ENCODE measurements around the gene HOXB4. TPM values are rescaled to one million over a fixed set of nuclear protein-coding genes. Genes with fewer than 3 reads are reported as not detected.

Gene HOXB4
- polyA plus RNA-seq, 1 of the 3 experiments (the other 2 are of a cell fraction) = 0.03 TPM

DNA sequence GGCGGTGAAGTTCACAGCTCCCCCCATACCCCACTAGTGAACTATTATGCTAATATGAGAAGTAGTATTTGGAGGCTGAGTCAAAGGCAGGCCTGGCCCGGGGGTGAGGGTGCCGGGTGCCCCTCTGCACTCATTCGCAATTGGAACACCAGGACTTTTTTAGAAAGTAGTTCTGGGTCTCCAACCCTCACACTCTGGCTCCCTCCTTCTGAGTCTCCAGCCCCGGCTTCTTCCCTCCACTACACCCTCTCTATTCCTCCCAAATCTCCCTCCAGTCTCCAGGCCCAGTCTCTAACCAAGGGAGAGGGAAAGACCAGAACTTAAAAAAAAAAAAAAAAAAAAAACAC, 21.9 kb downstream of the HOXB4 start:
- Histone ChIP-seq H3K27me3 (ENCODE audit: insufficient read depth) (peaks cover 97% of the 10 kb centered on the region), H3K9ac (no peak overlapping the region), H3K36me3 (replicated peaks in 1 of 2; ENCODE audit: control insufficient read depth in 1 of 2, insufficient read depth in 2 of 2, low read length in 1 of 2) (no peaks in the 10 kb centered on the region), H3K27ac (ENCODE audit: low read depth in 2 of 2, low read length in 1 of 2) (no peak overlapping the region), H3K79me2 (ENCODE audit: insufficient read depth) (no peaks in the 10 kb centered on the region), H3K4me1 (ENCODE audit: control insufficient read depth in 1 of 2, insufficient read depth in 2 of 2, low read depth in 1 of 2, low read length in 1 of 2) (no peaks in the 10 kb centered on the region), H3K9me2 (no peaks in the 10 kb centered on the region), H3F3A (replicated peaks; ENCODE audit: insufficient read depth) (no peaks in the 10 kb centered on the region), H4K20me1 (ENCODE audit: insufficient read depth) (peaks cover 2% of the 10 kb centered on the region; the same call in 1 of the 2 replicates), H2AFZ (ENCODE audit: low read depth) (no peak overlapping the region), H3K4me2 (no peak overlapping the region), H3K4me3 (ENCODE audit: low read depth in 2 of 2, low read length in 1 of 2) (no peak overlapping the region), H3K9me3 (no peaks in the 10 kb centered on the region)
- CTCF ChIA-PET = interaction anchor here (0.8 to 1.4 kb wide), 4 partner anchors 18 to 204 kb away, joined by 3 to 4 read pairs (median 3); no protein-coding TSS in a partner anchor
- DNase-seq = no peak
- TF ChIP-seq RCOR1 (IDR thresholded peaks at IDR 0.05; ENCODE audit: low read length) (no peak), EZH2phosphoT487 (IDR thresholded peaks at IDR 0.05; ENCODE audit: borderline replicate concordance, low read depth) (peak; percentile 37; the same call in 1 of the 2 replicates)
- POLR2A ChIA-PET = no interaction called here
- 19% methylated on average over 5 of the region's 5 CpGs for WGBS (ENCODE audit: low lambda C conversion rate)

DNA sequence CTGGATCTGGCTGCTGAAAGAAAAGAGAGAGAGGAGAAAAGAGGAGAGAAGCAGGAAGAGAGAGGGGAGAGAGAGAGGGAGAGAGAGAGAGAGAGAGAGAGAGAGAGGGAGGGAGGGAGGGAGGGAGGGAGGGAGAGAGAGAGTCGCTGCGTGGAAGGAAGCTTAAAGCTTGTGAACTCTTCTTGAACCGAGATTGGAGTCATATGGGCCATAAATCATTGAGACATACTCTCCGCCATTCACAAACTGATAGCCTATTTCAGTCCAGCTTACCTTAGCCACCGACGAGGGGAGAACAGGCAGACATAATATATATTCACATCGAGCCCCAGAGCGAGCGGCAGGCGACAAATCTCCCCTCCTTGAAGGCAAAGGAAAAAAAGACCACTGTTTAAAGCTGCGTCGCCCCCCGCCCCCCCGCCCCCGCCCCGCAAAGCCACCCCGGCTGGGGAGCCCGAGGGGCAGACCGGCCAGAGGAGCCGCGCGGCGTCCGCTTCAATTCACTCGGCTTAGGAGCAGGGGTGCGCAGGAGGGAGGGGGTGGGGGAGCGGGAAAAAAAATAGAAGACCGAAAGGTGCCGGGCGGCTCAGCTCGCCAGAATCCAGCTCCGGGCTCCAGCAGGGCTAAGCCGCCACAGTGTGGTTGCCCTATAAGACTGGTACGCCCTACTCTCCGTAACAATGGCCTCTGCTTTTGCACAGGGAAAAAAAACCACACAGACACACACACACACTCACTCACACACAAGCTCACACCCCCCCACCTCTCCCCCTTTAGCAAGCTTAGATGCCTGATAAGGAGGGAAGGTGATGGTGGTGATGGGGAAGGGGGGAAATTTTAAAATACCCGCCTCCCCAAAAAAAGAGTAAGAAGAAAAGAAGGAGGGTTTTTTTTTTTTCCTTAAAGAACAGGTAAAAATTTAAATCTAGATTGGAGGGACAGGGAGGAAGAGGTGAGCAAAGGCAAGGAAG, 22.6 kb downstream of the HOXB4 start:
- Histone ChIP-seq H3K4me3 (ENCODE audit: low read depth in 2 of 2, low read length in 1 of 2) (no peak overlapping the region), H3K4me2 (peak overlapping the region; percentile 38; the same call in 1 of the 2 replicates), H3K36me3 (replicated peaks in 1 of 2; ENCODE audit: control insufficient read depth in 1 of 2, insufficient read depth in 2 of 2, low read length in 1 of 2) (no peaks in the 10 kb centered on the region), H4K20me1 (ENCODE audit: insufficient read depth) (peaks cover 2% of the 10 kb centered on the region; the same call in 1 of the 2 replicates), H3K9me3 (no peaks in the 10 kb centered on the region), H3K9me2 (no peaks in the 10 kb centered on the region), H3K27me3 (ENCODE audit: insufficient read depth) (peaks cover 97% of the 10 kb centered on the region), H3K27ac (ENCODE audit: low read depth in 2 of 2, low read length in 1 of 2) (no peak overlapping the region), H3K4me1 (ENCODE audit: control insufficient read depth in 1 of 2, insufficient read depth in 2 of 2, low read depth in 1 of 2, low read length in 1 of 2) (no peaks in the 10 kb centered on the region), H3K79me2 (ENCODE audit: insufficient read depth) (no peaks in the 10 kb centered on the region), H2AFZ (ENCODE audit: low read depth) (0 out of 2 replicates have a peak overlapping the region, but pooled peaks have one; percentile 56), H3K9ac (no peak overlapping the region), H3F3A (replicated peaks; ENCODE audit: insufficient read depth) (no peaks in the 10 kb centered on the region)
- no peak for TF ChIP-seq CHD2 (IDR thresholded peaks at IDR 0.05; ENCODE audit: low read length, partially characterized antibody)
- no peak for TF ChIP-seq EP300 (IDR thresholded peaks at IDR 0.05; ENCODE audit: borderline replicate concordance in 1 of 2, low read depth in 1 of 2, low read length in 1 of 2)
- TF ChIP-seq EZH2phosphoT487 (IDR thresholded peaks at IDR 0.05; ENCODE audit: borderline replicate concordance, low read depth) = peak; percentile 84; the same call in 1 of the 2 replicates
- TF ChIP-seq, protein P1, sequence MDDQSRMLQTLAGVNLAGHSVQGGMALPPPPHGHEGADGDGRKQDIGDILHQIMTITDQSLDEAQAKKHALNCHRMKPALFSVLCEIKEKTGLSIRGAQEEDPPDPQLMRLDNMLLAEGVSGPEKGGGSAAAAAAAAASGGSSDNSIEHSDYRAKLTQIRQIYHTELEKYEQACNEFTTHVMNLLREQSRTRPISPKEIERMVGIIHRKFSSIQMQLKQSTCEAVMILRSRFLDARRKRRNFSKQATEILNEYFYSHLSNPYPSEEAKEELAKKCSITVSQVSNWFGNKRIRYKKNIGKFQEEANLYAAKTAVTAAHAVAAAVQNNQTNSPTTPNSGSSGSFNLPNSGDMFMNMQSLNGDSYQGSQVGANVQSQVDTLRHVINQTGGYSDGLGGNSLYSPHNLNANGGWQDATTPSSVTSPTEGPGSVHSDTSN (IDR thresholded peaks at IDR 0.05) = peak; percentile 23; the same call in 1 of the 2 replicates
- TF ChIP-seq TAF1 (IDR thresholded peaks at IDR 0.05; ENCODE audit: borderline replicate concordance, low read depth, low read length) = no peak
- DNase-seq = no peak
- POLR2A ChIA-PET = no interaction called here
- CTCF ChIA-PET = interaction anchor here (1.3 to 2.0 kb wide), 3 partner anchors 38 to 203 kb away, joined by 3 to 10 read pairs (median 4); no protein-coding TSS in a partner anchor
- WGBS (ENCODE audit: low lambda C conversion rate) = 22% methylated on average over 36 of the region's 36 CpGs

All from SK-N-SH (cell line).